Activated CD8-positive, alpha-beta memory T cell treated with anti-CD3 and anti-CD28 coated beads for 48 hours (primary cell): ENCODE data around the gene KCTD1.
A peak's percentile ranks its signal among the peaks of the same experiment; 100 is the strongest.

Experiments used
- DNase-seq, 3 experiments: peaks; one replicate each; pipeline ENCODE4 v3.0.0-alpha.2; 2020; ENCODE audit warnings: low read depth in 2 of 3, low spot score in 2 of 3

KCTD1 gene

GRCh38 chr18:26548415-26549262 is at the start of gene KCTD1:
TSS of gene KCTD1 (minus strand) at chr18:26548553. CDS start at chr18:26548536, 17 bp downstream.
- peak in 2 of 3 experiments; percentile 38 to 51 for DNase-seq

GRCh38 chr18:26593365-26594320 is 45.3 kb upstream of the KCTD1 start:
- DNase-seq: no peak

- no peak for DNase-seq
These were observed 36.4 kb upstream of the KCTD1 start for GRCh38 chr18:26584745-26585144.

- DNase-seq: no peak
These were observed 31.7 kb upstream of the KCTD1 start for GRCh38 chr18:26579941-26580618.

- no peak for DNase-seq
These were observed 27.5 kb upstream of the KCTD1 start for GRCh38 chr18:26575865-26576217.

- DNase-seq: no peak
These were observed 26.9 kb upstream of the KCTD1 start for GRCh38 chr18:26574958-26575864.

GRCh38 chr18:26568926-26569665 is 20.7 kb upstream of the KCTD1 start:
- DNase-seq: no peak

GRCh38 chr18:26568513-26568912 is 20.2 kb upstream of the KCTD1 start:
- no peak for DNase-seq

GRCh38 chr18:26566874-26567555 is 18.7 kb upstream of the KCTD1 start:
- no peak for DNase-seq

- no peak for DNase-seq
These were observed 17.2 kb upstream of the KCTD1 start for GRCh38 chr18:26565514-26565913.

GRCh38 chr18:26563024-26563423 is 14.7 kb upstream of the KCTD1 start:
- DNase-seq: no peak

GRCh38 chr18:26562568-26562967 is 14.2 kb upstream of the KCTD1 start:
- no peak for DNase-seq

- DNase-seq: no peak
These were observed 13.4 kb upstream of the KCTD1 start for GRCh38 chr18:26561769-26562168.

- no peak for DNase-seq
These were observed 8.2 kb upstream of the KCTD1 start for GRCh38 chr18:26556573-26556972.

- no peak for DNase-seq
These were observed 7.6 kb upstream of the KCTD1 start for GRCh38 chr18:26555804-26556553.

GRCh38 chr18:26553943-26554342 is 5.6 kb upstream of the KCTD1 start:
- no peak for DNase-seq

GRCh38 chr18:26551695-26552081 is 3.3 kb upstream of the KCTD1 start:
- no peak for DNase-seq

GRCh38 chr18:26550998-26551694 is 2.8 kb upstream of the KCTD1 start:
- no peak for DNase-seq
